Eye (tissue), 1 donor: ENCODE results near the gene ETV3L.
"Not testable (repeated sequence)": the region's sequence is repeated elsewhere in the genome, so short reads cannot be mapped to it uniquely, and the experiment has no call there.

ENCODE experiments used
- DNase-seq: peaks from one replicate; pipeline ENCODE4 v3.0.0-alpha.2; 2015

Gene ETV3L

GRCh38 chr1:157073944-157074685 is 25.5 kb downstream of the ETV3L start:
- peak; percentile 86 for DNase-seq

- peak; percentile 43 for DNase-seq
Observed at GRCh38 chr1:157069601-157070000, 30.0 kb downstream of the ETV3L start.

DNA sequence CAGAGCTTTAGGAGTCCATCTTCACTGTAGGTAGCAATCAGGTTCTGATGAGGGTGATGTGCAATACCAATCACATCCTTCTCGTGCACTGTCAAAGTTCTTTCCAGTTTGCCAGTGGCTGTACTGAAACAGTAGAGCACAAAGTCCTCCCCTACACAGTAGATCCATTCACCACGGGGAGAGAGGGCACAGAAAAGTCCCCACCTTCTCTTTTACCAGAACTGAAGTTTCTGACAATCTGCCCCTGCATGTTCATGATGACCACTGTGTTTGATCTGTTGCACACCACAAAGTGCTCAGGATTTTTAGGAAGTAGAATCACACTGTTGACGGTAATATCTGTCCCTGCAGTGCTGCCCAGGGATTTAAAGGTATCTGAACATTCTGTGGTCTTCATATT is 40.4 kb downstream of the ETV3L start:
- DNase-seq = not testable (repeated sequence)

- no peak for DNase-seq
Observed at GRCh38 chr1:157056269-157056668, 43.3 kb downstream of the ETV3L start.

DNA sequence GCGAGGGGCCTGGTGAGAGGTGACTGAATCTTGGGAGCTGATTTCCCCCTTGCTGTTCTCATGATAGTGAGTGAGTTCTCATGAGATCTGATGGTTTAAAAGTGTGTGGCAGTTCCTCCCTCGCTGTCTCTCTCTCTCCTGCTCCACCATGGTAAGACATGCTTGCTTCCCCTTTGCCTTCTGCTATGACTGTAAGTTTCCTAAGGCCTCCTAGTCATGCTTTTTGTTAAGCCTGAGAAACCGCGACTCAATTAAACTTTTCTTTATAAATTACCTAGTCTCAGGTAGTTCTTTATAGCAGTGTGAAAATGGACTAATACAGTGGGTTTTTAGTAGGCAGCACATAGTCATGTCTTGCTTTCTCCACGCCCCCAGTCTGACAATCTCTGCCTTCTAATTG is 43.9 kb downstream of the ETV3L start:
- not testable (repeated sequence) for DNase-seq

DNA sequence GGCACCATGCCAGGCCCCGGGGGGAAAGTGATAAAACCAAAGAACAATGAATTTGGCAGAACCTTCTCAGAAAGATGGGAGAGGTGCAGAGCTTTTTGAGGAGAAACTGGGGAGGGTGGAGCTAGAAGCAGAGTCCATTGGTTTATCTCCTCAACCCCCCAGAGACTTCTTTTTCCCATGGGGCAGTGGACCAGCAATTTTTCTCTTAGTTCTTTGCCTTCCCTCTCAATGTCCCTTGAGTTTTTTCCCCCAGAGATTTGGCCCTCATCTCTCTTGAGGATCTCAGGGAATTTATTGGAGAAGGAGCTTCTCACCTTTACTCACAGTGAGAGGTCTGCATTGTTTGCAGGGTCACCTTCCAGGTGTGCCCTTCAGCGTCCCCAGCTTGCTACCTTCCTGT is 48.8 kb downstream of the ETV3L start:
- DNase-seq = no peak

GRCh38 chr1:157047062-157047410 is 52.6 kb downstream of the ETV3L start:
- peak; percentile 8 for DNase-seq

DNA sequence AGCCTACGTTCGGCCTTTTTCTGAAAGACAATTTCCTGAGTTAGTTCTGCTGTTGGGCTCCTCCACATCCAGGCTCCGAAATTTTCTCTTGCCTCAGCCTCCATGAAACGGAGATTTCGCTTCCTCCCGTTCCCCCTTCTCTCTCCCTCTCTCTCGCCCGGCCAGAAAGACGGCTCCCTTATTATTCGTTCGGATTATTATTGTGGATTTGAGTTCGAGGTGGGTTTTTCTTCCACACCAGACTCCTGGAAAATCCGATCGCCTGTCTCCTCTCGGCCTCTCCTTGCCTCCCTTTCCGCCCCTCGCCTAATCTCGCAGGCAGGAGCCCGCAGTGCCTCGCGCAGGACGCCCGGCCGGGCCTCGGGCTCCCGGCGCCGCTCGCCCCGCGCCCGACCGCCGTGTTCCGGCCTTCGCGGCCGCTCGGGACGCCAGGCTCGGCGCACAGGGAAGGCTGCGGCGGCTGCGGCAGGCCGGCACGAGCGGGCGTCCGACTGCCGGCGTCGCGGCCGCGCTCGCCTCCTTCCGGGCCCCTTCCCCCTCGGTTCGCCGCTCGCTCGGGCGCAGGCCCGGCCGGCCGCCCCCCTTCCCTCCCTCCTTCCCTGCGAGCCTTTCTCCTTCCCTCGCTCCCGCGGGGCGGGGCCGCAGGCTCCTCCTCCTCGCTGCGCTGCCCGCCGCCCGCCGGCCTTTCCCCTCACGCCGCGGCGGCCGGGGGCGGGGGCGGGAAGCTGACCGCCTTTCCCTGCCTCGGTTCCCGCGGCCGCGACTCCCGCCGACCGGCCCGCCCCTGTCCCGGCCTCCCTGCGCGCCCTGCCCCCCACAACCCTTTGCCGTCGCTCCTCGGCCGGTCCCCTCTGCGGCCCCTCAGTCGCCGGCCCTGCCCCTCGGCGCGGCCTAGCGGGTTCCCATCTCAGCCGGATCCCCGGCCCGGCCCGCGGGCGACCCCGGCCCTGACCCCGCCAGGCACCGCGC is 54.1 kb downstream of the ETV3L start, which contains the start of gene ARHGEF11:
TSS of gene ARHGEF11 (minus strand) at position 493 of the 969 bp plus-strand sequence. CDS start 1,412 bp downstream, outside the sequence.
- peak; percentile 96 for DNase-seq

DNA sequence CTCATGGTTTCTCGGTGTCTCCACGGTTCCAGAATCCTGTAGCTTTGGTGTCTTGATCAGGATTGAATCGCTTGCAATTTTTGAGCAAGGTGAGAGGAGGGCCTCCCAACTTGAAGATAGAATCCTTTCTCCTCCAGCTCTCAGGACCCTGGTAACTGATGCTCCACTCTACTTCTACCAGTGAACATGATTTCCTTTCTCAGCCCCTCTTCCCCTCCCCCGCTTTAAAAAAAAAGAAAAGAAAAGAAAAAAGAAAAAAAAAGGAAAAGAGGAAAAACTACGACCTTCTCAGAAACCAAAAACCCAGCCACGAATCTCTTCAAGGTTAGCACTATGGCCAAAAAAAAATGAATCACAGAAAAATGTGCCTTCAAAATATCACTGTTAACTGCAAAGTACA is 55.3 kb downstream of the ETV3L start:
- DNase-seq = peak; percentile 36

GRCh38 chr1:157043685-157044084 is 55.9 kb downstream of the ETV3L start:
- DNase-seq = no peak

DNA sequence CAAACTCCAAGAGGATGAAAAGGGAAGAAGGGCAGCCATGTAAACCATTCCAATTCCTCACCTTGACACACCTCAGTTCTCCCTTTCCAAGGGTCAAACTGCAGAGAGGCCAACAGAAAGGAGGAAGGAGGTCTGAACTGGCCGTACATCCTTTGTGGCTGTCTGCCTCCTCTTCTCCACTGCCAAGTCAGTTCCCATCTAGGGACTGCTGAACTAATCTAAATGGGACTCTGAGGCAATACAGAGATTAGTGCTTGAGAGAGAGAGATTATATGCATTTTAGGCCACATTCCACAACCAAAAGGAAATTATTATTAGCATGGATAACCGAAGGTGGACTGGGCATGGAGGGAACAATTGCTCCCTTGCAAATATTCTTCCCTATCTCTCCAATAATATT is 56.8 kb downstream of the ETV3L start:
- DNase-seq = no peak
